ENCODE data around the gene DUS3L.

DNA sequence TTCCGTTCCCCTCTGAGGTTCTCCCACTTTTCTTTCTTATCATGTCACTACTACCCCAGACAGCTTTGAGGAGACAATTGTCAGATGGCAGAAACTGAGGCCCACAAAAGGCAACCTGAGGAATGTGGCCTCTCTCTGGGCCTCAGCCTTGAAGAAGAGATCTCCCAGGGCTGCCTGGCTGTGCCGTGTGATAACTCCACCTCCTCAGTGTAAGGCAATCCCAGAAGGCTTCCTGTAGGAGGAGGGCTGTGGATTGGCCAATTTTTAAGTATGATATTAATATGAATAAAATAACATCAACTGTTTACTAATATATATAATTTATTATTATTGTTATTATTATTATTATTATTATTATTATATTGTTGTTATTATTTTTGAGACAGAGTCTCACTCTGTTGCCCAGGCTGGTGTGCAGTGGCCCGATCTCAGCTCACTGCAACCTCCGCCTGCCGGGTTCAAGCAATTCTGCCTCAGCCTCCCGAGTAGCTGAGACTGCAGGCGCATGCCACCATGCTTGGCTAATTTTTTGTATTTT lies 4.5 kb upstream of the DUS3L start:
- no peak for TF ChIP-seq POLR2A (IDR thresholded peaks at IDR 0.05)
- TF ChIP-seq, protein P1, sequence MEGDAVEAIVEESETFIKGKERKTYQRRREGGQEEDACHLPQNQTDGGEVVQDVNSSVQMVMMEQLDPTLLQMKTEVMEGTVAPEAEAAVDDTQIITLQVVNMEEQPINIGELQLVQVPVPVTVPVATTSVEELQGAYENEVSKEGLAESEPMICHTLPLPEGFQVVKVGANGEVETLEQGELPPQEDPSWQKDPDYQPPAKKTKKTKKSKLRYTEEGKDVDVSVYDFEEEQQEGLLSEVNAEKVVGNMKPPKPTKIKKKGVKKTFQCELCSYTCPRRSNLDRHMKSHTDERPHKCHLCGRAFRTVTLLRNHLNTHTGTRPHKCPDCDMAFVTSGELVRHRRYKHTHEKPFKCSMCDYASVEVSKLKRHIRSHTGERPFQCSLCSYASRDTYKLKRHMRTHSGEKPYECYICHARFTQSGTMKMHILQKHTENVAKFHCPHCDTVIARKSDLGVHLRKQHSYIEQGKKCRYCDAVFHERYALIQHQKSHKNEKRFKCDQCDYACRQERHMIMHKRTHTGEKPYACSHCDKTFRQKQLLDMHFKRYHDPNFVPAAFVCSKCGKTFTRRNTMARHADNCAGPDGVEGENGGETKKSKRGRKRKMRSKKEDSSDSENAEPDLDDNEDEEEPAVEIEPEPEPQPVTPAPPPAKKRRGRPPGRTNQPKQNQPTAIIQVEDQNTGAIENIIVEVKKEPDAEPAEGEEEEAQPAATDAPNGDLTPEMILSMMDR (IDR thresholded peaks at IDR 0.05), result no peak
